SK-MEL-5 (cell line): ENCODE results near the gene DENND1B. TPM values are rescaled to one million over a fixed set of nuclear protein-coding genes. Genes with fewer than 3 reads are reported as not detected.
"Not testable (repeated sequence)": the region's sequence is repeated elsewhere in the genome, so short reads cannot be mapped to it uniquely, and the experiment has no call there.

ENCODE experiments used
- DNase-seq: peaks from one replicate; pipeline ENCODE4 v3.0.0-alpha.2; 2016; ENCODE audit warnings: low read depth, low spot score
- in situ Hi-C: cut with HindIII; loops from 2 replicates; pipeline ENCODE4 v1.10.0; 2016; ENCODE audit warnings: low sequenced_read_pairs, high pct_unique_total_duplicates, low pct_unique_long_range_greater_than_20kb
- total RNA-seq: library from RNA; depleted of rRNA; stranded (reverse); fragments of >200 nt; shearing (Covaris generic); gene quantifications from 2 replicates; pipeline ENCODE4 v1.2.3, GENCODE V29; 2014

DENND1B gene
- total RNA-seq, 1 experiment from 2014 or later, result 4.8 TPM

DNA sequence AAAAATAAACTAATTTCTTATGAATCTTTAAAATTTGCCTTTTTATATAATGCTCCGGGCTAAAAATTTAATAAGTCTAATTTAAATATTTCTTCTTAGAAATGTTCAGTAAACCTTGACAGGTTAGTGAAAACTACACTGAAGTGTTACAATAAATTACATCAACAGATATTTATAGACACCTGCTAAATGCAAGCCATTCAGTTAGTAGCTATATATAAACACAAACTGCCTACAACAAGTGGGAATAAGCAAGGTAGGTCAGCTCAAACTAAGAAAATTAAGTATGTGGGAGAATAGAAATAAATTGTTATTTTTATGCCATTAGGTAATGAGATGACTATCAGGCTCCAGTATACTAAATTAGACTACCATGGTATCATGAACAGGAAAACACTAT, 215.6 kb downstream of the DENND1B start:
- no peak for DNase-seq
- in situ Hi-C loops, result no loop called here

DNA sequence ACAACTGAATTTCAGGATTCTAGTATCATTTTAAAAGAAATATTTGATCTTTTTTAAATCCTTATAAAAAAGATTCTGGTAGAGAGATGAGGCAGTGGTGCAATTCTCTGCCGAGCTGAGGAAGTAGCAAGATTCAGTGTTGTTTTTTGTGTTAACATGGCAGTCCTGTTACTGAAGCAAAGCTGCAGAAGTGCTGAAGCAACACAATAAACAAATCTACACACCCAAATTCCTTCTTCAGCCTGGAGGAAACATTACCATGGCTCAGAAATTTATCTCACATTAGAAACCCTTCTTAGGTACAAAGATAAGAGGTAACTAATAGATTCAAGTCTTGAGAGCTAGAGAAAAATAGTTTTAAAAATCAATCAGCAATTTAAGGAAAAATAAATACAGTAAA, 216.0 kb downstream of the DENND1B start:
- in situ Hi-C loops, result no loop called here

DNA sequence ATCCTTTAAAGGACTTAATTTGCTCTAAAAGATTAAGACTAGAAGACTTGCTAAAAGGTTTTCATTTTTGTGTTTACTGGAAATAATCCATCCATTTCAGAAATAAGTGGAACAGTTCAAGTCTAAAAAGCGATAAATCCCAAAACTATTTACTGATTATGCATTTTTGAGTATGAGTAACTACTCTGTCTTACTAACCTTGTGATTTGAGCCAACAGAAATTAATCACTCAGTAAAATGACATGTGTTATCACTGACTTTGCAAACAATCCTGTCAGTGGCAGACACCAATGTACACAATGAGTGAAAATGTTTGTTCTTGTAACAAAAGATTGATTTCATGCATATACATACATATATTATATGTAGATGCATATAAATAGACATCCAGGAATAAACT, 218.0 kb downstream of the DENND1B start:
- in situ Hi-C loops, result no loop called here
- no peak for DNase-seq

More for the DNA sequence above, 216.0 kb downstream of the DENND1B start:
- DNase-seq, result no peak

GRCh38 chr1:197553281-197553680, 222.0 kb downstream of the DENND1B start:
- in situ Hi-C loops, result no loop called here

GRCh38 chr1:197546989-197547388, 228.3 kb downstream of the DENND1B start:
- in situ Hi-C loops, result no loop called here
- DNase-seq, result no peak

More at GRCh38 chr1:197553281-197553680, 222.0 kb downstream of the DENND1B start:
- no peak for DNase-seq

DNA sequence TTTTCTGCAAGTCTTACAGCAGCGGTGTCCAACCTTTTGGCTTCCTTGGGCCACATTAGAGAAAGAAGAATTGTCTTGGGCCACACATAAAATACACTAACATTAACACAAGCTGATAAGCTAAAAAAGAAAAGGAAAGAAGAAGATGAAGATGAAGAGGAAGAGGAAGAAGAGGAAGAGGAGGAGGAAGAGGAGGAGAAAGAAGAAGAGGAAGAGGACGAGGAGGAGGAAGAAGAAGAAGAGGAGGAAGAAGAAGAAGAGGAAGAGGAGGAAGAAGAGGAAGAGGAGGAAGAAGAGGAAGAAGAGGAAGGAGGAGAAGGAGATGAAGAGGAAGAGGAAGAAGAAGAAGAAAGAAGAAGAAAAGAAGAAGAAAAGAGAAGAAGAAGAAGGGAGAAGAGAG, 230.7 kb downstream of the DENND1B start:
- in situ Hi-C loops, result no loop called here
- DNase-seq, result no peak

GRCh38 chr1:197544130-197544529, 231.2 kb downstream of the DENND1B start:
- in situ Hi-C loops, result no loop called here
- DNase-seq, result no peak

- DNase-seq, result no peak
- in situ Hi-C loops, result no loop called here
These were observed 233.9 kb downstream of the DENND1B start for GRCh38 chr1:197541411-197541810.

GRCh38 chr1:197526736-197527371, 248.4 kb downstream of the DENND1B start:
- in situ Hi-C loops, result no loop called here
- peak; percentile 50 for DNase-seq

DNA sequence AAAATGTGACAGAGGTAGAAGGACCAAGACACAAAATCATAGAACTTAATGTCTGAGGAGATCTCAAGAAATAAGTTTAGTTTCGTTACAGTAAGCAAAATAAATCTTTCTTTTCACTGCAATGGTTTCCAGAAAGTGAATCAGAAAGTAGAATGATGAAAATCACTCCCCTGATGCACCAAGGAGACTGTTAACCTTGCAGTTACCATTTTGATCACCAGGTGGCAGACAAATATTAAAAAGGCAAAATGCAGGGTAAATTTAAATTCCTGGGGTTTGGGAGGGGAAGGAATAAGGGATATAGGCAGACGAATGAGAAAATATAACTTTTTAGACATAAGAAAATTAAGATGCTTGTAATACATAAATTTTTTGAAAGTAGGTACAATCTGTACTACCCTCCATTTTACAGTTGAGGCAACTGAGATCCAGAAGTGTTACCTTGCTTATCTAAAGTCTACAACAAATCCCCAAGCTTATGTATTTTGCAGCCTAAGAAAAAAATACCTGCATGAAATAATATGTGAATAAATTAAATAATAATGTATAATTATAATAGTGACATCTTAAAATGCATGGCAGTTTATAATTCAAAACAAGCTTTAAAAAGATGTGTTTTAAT, 254.1 kb downstream of the DENND1B start:
- in situ Hi-C loops, result no loop called here

GRCh38 chr1:197519741-197520334, 255.4 kb downstream of the DENND1B start:
- in situ Hi-C loops, result no loop called here
- peak; percentile 42 for DNase-seq

More for the DNA sequence above, 254.1 kb downstream of the DENND1B start:
- peak; percentile 62 for DNase-seq

DNA sequence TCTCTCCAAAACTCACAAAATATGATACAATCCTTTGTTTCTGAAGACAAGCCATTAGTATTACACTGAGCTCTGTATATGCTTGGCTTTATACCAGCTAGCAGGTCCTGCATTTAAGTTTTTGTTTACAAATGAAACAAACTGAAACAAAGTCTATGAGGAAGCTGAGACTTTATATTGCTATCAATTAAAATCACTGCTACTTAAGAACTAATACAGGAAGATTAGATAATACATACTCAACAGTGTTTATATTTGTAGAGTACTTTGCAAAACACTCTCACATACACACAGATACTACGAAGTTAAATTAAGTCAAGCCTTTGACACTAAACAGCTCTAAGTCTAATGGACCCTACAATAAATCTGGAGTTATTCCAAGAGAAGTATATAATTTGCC, 259.9 kb downstream of the DENND1B start:
- in situ Hi-C loops, result no loop called here
- no peak for DNase-seq

DNA sequence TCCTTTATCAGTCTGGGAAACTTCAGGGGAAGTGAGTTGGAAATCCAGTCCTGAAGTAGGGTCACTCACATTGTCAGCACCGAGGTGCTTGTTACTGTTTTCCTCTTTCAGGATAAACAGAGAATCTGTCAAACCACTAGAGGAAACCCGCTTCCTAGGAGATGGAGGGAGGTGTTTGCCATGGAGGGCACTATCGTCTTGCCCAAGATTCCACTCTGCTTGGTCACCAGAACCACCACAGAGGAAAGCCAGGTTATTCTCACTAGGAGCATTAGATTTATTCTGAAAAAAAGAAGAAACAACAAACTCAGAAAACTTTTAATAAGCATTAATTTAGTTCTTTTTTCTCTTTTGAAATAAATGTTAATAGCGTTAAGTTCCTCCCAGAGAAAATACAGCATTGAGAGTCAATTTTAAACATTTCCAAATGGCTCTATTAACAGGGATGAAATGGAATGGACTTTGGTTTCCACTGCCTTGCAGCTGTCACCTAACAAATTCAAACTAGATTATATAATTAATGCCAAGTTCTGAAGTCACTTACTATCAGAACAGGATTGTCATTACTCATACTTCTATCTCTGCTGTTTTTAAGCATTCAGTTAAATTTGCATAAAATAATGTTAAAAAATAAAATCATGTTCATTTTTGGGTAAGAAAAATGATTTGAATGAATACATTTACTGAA, 264.4 kb downstream of the DENND1B start:
- in situ Hi-C loops, result no loop called here
- no peak for DNase-seq

DNA sequence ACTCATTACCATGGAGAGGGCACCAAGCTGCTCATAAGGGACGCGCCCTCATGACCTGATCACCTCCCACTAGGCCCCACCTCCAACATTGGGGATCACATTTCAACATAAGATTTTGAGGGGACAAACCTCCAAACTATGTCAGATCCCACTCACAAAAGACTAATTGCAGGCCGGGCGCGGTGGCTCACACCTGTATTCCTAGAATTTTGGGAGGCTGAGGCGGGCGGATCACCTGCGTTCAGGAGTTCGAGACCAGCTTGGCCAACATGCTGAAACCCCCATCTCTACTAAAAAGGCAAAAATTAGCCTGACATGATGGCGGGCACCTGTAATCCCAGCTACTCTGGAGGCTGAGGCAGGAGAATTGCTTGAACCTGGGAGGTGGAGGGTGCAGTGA, 278.6 kb downstream of the DENND1B start:
- no peak for DNase-seq
- in situ Hi-C loops, result no loop called here

- DNase-seq, in situ Hi-C loops: not testable (repeated sequence)
These were observed 283.8 kb downstream of the DENND1B start for GRCh38 chr1:197491505-197491904.

- DNase-seq, result no peak
- in situ Hi-C loops, result no loop called here
These were observed 288.3 kb downstream of the DENND1B start for GRCh38 chr1:197486946-197487345.

DNA sequence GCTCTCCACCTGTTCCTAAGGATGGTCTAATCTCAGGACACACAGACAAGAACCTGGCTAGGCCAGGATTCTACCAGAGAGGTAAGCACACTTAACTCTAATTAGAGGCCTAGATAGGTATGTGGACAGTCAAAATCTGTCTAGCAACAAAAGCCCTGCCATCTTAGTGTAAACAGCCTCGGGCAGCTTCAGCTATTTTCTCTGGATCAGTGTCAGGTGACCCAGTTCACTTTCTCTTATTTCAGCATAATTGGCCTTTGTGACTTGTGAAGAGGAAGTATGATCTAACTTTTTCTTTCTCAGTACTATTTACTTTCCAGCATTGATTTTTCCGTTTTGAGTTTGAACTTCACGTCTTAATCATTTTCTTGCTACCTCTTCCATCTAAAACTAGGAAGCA, 289.5 kb downstream of the DENND1B start:
- in situ Hi-C loops, result no loop called here
- DNase-seq, result peak; percentile 20

GRCh38 chr1:197481101-197481500, 294.2 kb downstream of the DENND1B start:
- in situ Hi-C loops, result no loop called here
- DNase-seq, result no peak
